Fibroblast of peridontal ligament (primary cell): Measurements from ENCODE around the gene CACNA1D.
"Not testable (repeated sequence)": the region's sequence is repeated elsewhere in the genome, so short reads cannot be mapped to it uniquely, and the experiment has no call there.

Experiments used
- DNase-seq: peaks from one replicate; pipeline ENCODE4 v3.0.0-alpha.2; 2010; ENCODE audit errors: extremely low read depth

The CACNA1D gene

GRCh38 chr3:53657651-53658050, 163.2 kb downstream of the CACNA1D start:
- no peak for DNase-seq

GRCh38 chr3:53658613-53659193, 164.3 kb downstream of the CACNA1D start:
- DNase-seq, result no peak

DNA sequence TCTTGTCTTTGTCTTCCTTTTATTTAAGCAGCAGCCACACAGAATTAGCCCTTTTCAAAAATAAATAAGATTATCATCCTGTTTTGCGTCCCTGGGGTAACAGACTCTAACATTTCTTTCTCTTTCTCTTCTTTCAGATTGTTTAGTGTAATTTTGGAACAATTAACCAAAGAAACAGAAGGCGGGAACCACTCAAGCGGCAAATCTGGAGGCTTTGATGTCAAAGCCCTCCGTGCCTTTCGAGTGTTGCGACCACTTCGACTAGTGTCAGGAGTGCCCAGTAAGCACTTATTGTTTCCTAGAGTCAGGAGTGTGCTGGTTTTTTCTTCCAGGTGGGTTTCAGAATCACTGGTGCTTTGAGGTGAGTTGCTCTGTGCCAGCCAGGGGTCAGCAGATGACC, 165.6 kb downstream of the CACNA1D start:
- DNase-seq, result no peak

DNA sequence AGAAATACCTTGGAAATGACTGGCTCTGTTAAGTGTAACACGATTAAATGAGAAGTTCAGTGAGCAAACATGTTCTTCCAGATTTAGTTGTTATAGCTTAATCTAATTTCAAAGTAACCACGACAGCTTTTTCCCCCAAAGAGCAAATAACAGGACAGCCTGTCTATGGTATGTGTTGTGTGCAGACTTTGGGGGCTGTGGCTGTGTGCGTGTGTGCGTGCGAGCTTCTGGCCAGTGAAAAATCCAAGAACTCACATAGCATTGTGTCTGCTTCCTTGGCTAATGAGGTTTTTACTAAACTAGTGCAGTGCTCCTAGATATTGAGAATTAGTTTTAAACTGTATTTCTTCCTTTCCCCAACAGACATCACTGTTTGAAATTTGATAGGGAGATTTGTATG, 167.1 kb downstream of the CACNA1D start:
- DNase-seq, result no peak

DNA sequence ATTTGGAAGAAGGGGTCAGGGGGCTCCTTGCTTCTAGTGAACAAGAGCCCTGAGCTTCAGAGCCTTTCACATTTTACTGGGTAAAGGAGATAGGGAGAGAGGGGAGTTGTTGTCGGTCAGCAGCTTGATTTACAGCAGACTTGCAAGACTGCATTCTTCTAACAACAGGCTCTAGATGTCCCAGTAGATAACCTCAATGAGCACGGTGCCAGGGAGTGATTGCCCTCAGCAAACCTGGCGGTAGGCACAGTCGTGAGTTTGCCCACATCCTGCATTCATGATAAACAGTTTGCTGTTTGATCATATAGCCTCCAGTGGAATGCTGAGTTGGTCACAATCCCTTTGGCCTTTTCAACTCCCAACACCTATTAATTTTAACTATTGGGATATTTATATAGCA, 170.4 kb downstream of the CACNA1D start:
- DNase-seq, result not testable (repeated sequence)

DNA sequence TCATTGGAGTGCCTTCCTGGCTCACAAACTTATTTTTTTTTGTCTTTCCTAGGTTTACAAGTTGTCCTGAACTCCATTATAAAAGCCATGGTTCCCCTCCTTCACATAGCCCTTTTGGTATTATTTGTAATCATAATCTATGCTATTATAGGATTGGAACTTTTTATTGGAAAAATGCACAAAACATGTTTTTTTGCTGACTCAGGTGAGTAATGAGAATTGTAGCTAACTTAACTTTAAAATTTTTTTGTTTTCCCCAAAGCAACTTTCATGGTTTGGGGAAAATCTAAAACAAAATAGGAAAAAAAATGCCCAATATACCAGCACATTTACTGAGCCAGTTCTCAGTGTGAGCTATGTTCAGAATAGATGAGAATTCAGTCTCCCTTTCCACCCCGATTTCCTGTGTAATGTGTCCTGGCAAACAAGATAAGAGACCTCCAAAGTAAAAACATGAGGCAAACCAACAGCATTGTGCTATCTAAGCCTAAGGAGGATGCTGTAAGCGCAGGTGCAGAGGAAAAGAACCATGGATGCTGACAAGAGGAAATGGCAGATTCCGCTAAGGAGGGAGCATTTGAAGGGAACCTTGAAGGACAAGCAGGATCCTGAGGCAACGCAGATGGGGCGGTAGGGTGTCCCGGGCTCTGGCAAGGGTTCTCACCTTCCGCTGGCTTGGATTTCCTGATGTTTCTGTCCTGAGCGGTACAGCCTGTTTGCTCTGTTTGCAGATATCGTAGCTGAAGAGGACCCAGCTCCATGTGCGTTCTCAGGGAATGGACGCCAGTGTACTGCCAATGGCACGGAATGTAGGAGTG, 171.4 kb downstream of the CACNA1D start:
- no peak for DNase-seq

DNA sequence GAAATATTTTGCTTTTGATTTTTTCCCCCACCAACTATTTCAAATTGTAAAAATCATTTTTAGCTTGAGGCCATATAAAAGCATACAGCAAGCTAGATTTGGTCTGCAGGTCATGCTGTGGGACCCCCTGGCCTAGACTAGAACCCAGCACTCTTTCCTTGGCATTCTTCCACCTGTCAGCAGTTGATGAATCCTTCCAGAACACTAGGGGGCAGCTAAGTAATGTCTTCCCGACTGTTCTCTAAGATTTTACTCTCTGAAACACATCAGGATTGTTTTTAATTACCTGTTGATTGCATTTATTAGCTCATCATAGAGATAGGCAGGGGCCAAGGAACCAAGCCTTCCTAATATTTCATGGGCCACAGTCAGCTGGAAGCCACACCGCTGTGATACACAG, 174.5 kb downstream of the CACNA1D start:
- peak; percentile 19 for DNase-seq

DNA sequence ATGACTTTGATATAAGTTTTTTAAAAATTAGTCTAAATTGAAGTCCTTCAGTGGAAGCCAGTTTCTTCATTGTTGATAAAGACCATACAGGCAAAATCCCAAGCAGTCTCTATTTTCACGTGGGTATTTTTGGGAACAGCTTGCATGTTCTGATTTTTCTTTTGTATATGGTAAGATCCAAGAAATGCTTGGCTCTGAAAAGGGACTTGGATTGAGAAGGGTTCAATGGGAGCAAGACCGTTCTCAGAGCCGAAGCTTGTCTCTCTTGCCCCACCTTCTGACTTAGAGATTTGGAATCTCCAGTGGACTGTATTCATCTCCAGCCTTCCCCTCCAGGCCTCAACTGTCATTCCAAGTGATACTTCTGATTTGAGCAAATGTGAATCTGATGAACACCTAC, 176.3 kb downstream of the CACNA1D start:
- DNase-seq, result no peak

DNA sequence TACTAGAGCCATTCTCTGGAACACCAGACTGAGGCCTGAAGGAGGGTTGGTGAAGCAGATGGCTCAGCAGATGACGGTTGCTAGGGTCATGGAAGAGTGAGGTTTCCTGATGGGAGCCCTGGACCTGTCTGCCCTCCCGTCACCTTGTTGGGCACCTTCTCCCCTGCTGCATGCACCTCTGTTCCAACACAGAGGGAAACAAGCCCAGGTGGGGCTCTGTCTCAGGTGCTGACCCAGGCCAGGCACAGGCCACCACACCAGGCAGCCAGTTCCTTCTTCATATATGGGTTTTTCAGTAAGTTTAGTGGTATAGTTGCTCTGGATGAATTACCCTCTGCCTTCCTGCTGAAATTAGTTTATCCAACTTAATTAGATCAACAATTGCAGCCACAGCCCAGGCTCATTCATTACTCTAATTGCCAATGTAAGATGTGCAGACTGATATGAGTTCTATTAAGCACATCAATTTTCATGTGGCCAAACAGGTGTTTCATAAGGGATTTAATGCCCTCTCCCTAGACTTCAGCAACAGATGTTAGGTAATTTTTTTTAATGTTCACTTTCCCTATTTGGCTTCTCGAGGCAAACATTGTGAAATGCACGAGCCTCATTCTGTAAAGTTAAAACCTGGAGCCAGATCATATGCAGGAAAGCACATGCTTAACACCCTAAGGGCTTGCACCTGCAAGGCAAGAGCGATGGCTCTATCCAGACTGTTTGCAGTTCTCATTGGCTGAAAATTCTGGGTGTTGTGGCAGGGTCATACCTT, 177.0 kb downstream of the CACNA1D start:
- DNase-seq, result no peak

DNA sequence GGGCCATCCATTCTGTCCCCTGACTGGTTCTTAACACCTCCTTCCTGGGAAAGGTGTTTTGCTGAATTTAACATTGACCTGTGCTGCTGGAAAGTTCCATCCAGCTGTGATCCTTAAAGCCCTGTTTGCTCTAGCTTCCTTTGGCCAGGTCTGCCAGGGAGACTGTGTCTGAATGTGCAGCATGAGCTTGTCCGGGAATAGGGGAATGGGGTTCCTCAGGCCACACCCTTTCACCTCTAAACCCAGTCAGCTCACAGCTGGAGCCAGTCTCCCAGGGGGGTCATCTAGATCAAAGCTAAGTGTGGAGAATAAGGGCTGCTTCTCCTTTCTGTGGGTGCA, 177.5 kb downstream of the CACNA1D start:
- no peak for DNase-seq

- DNase-seq, result no peak
These were observed 178.6 kb downstream of the CACNA1D start for GRCh38 chr3:53672981-53673380.

DNA sequence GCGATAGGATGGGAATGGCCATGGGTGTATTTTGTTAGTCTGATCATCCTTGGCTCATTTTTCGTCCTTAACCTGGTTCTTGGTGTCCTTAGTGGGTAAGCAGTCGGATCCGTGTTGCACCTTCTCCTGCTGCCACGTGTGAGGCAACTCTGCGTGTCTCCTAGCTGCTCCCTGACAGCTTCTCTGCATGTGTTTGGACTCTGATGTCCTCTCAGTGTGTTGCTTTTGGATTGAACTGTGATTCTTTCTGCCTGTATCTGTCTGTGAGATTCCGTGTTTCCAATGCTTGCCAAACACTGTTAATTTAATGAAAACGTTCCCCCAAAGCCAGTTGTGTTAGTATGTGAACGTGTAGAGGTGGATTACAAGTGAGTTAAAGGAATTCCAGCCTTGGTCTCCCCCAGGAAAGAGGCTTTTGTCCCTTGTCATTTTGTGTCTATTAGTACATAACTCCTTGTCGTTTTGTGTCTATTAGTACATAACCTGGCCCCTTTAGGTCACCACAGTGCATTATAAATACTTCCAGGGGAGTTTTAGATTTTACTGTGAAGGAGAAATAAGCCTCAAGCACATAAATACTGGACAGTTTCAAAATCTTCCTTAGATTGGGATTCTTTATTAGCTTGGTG, 179.4 kb downstream of the CACNA1D start:
- DNase-seq, result no peak

GRCh38 chr3:53674582-53674981, 180.2 kb downstream of the CACNA1D start:
- no peak for DNase-seq

DNA sequence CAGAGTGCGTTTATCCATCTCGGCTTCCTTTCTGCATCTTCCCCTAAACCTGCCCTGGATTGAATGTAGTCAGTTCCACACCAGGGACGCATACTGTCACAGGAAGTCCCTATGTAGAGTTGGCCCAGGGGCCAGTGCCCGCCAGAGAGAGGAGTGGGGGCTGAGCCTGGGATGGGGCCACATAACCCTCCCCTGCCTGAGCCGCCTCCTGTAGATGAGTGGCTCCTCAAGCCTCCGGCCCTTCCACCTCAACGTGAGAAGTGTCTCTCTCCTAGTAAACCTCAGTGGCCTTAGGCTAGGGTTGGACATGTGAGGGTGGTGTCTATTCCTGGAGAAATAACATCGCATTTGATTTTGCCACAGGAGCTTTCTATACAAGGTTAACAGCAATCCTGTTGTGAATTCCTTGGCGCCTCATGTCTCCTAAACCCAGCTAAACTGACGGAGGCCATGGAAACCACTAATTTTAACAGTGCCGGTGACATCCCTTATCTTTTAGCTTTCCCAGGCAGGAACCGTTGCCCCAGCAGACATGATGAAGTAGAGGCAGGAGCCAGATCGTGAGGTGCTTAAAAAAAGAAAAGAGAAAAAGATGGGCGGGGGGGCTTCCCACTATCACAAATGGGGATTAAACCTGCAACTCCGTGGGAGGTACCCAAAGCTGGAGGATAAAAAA, 180.7 kb downstream of the CACNA1D start:
- no peak for DNase-seq

DNA sequence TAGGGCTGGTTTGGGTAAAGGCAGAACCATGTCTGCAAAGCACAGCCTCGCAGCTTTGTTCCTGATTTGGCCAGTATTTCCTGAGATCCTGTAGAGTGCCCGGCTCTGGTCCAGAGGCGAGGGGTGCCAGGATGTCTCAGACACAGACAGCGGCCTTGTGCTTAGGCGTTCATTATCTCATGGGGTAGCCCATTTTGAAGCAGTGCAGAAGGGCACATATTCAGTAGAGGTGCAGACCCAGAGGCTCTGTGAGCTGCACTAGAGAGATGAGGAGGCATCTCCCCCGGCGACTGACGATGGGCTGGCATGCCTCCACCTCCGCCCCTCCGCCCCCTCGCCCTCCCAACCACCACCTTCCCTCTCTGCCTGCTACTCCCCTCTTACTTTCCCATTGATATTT, 181.5 kb downstream of the CACNA1D start:
- no peak for DNase-seq

- DNase-seq, result peak; percentile 3
These were observed 183.0 kb downstream of the CACNA1D start for GRCh38 chr3:53677413-53677812.

DNA sequence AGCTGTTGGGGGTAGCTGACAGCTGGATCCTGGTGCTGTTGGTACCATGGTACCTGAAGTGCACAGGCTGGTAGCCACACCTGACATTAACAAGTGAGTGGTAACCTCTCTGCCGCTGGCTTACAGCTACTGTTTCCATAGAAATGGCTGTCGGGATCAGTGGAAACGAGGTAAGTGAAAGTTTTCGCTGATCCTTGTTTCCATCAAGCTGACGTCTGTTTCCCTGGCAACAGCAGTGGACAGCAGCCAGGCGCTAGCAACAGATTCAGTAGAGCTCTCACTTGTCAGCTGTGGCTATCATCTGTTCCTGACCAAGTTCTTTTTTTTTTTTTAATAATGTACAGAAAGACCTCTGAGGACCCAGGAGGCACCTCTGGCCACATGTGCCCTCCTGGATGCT, 185.6 kb downstream of the CACNA1D start:
- DNase-seq, result no peak

GRCh38 chr3:53682807-53683206, 188.4 kb downstream of the CACNA1D start:
- no peak for DNase-seq

DNA sequence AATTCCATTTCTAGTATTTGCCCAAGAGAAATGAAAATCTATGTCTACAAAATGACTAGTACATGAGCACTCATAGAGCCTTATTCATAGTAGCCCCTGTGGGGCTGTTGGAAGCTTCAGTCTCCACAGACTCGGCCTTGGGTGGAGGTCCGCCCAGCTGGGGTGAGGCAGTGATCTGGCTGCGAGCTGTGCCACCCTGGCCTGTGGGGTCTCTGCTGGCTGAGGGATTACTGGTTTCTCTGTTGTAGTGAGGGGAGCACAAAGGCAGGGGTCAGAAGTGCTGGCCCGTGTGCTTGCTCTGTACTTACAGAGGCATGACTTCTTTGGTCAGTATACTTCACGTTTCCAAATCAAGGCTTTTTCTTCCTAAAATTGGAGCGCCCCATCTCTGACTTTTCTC, 193.7 kb downstream of the CACNA1D start:
- DNase-seq, result no peak

- no peak for DNase-seq
These were observed 194.6 kb downstream of the CACNA1D start for GRCh38 chr3:53688989-53689388.

DNA sequence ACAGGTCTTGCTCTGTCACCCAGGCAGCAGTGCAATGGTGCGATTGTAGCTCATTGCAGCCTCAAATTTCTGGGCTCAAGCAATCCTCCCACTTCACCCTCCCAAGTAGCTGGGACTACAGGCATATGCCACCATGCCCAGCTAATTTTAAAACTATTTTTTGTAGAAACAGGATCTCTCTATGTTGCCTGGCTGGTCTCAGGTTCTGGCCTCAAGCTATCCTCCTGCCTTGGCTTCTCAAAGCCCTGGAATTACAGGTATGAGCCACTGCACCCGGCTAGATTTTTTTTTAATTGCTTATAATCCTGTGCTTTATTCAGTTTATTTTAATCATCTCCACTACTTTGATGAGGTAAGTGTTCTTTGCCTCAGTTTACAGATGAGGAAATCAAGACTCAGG, 195.3 kb downstream of the CACNA1D start:
- no peak for DNase-seq

DNA sequence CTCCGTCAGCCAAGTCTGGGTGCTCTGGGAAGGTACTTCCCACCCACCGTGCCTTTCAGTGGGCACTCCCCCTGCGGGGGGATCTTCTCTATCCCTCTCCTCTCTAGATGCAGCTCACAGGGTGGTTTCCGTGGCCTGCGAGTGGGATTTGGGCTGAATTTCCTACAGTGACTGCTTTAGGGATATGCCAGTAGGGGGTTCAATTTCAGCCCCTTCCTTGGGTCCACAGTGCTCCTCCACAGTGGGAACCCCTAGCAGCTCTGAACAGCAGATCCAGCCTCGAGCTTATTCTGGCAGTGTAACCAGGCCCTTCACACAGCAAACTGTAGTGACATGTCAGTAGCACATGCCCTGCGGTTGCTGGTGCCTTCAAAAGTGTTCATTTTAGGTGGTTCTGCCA, 196.1 kb downstream of the CACNA1D start:
- no peak for DNase-seq
